ENCODE measurements around the gene CELF6.
"Not testable (repeated sequence)": the region's sequence is repeated elsewhere in the genome, so short reads cannot be mapped to it uniquely, and the experiment has no call there.

- TF ChIP-seq CTCF, POLR2AphosphoS5, POLR2A (IDR thresholded peaks at IDR 0.05): not testable (repeated sequence)
Observed at GRCh38 chr15:72275635-72276325, 44.2 kb downstream of the CELF6 start.
